GM18505 (cell line): ENCODE results near the gene DISP3.

Source experiments
- ATAC-seq: cut with Tn5 transposase; IDR thresholded peaks from one replicate; pipeline ENCODE4 v1.9.1; 2021; ENCODE audit not compliant: unreplicated experiment
- POLR2A ChIP-seq: IDR thresholded peaks from 4 replicates; pipeline ENCODE4 v1.6.1; 2011; ENCODE audit warnings: borderline replicate concordance; ENCODE audit not compliant: insufficient read depth, insufficient read length; ENCODE audit errors: extremely low read depth

DISP3 gene

DNA sequence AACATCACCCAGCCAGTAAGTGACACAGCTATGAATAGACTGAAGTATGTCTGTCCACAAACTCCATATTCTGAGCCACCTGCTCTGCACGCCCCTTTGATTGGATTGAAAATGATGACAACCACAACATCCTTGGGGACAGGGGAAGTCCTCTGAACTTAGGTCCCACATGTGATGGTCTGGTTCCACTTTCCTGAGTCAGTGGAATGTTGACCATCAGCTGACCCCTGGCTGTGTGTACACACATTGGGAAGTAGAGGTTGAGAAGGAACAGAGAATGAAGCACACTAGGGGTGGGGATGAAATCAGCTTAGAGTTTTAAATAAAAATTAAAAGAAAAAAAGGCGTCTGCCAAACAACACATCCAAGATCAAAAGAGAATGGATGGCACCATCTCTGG is 8.0 kb upstream of the DISP3 start:
- TF ChIP-seq POLR2A, result no peak
- ATAC-seq, result no peak

DNA sequence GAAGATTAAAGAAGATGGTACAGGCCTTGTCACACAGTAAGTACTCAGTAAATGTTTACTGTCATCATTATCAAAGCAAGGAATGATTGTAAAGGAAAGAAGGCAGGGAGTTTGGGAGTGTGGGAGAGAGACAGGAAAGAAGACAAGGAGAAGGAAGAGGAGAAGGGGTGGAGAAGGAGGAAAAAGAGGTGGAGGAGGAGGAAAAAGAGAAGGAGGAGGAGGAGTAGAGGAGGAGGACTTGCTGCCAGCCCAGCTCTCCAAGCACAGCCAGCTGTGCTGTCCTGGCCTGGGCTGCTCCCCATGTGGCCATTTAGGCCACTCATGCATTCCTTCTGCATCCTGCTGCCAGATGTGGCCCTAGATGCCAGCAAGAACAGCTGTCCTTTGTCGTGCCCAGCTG is 7.5 kb upstream of the DISP3 start:
- ATAC-seq, result no peak
- no peak for TF ChIP-seq POLR2A

DNA sequence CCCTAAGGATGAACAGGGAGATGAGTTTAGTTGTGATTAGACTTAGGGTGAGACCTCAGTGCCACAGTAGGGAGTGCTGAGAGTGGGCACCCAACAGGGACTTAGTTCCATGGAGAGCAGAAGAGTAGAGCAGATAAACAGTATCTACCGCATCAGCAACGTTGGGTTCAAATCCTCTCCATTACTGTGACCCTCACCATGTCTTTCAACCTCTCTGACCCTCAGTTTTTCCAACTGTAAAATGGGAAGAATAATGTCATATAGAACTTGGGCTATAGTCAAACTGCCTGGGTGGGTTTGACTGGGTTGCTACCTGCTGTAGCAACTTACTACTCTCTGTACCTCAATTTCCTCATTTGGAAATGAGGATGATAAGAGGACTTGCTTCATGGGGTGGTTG is 6.7 kb upstream of the DISP3 start:
- TF ChIP-seq POLR2A, result no peak
- no peak for ATAC-seq

DNA sequence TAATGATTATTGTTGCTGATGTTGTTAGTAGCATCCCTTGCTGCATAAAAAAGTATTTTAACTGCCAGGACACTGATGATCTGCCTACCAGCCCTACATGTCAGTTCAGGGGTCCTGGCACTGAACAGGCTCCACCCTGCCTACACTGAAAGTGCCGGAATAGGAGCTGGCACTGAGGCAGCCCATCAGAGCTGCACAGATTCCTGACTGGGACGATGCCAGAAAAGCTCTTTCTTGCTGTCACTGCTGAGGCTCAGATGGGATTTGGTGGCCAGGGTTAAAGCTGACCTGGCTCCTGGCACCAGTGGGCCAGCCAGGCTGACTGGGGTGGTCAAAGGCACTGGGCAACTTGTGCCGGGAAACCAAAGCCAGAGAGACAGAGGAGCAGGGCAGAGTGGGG is 6.2 kb upstream of the DISP3 start:
- ATAC-seq, result no peak
- TF ChIP-seq POLR2A, result no peak

DNA sequence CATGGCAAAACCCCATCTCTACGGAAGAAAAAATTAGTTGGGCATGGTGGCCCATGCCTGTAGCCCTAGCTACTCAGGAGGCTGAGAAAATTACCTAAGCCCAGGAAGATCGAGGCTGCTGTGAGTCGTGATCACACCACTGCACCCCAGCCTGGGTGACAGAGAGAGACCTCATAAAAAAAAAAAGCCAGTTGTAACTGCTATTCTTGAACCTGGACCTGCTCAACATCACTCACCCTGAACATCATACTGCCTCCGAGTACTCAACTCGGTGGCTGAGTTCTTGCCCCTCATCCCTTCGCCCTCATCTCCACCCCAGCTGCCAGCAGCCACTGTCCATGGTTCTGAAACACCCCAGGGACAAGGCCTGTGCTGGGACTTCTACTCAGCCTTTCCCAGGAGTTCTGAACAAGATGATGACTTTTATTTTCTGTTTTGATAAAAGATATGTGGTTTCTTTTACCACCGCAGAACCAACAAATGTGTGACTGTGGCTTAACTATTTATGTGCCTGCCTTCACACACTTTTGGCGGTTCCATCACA is 5.4 kb upstream of the DISP3 start:
- TF ChIP-seq POLR2A, result no peak
- ATAC-seq, result no peak

DNA sequence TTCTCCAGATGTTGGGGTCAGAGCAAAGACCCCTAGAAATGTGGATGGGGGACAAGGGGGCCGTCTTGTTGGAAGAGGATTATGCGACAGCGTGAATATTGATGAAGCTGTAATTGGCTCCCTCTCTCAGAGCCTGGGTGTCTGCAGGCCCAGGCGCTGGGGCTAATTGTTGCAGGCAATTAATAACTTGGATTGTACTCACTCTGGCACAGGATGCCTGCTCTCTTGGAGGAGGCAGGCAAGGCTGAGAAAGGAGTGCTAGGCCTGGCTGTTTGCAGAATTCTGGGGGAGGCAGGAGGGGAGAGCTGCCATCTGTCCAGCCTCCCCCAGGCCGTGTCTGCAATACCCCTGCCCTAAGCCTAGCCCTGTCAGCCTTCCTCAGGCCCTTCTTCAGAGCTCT is 4.1 kb upstream of the DISP3 start:
- ATAC-seq, result no peak
- no peak for TF ChIP-seq POLR2A

DNA sequence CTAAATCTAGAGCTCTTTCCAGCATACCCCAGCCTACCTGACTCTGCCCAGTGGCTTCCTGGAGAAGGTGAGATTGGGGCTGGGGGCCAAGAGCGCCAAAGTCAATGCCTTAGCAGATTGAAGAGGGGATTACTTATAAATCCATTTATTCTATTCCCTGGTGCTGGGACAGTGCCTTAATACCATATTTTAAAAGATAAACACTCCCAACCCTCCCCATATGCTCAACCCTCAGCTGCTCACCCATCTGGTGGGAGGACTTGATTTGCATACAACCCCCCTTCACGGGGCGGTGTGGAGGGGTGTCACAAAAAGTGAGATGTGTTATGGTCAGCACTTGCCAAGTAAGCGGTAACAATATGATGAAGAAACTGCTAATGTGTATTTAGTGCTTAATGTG is 3.2 kb upstream of the DISP3 start:
- TF ChIP-seq POLR2A, result no peak
- ATAC-seq, result no peak

DNA sequence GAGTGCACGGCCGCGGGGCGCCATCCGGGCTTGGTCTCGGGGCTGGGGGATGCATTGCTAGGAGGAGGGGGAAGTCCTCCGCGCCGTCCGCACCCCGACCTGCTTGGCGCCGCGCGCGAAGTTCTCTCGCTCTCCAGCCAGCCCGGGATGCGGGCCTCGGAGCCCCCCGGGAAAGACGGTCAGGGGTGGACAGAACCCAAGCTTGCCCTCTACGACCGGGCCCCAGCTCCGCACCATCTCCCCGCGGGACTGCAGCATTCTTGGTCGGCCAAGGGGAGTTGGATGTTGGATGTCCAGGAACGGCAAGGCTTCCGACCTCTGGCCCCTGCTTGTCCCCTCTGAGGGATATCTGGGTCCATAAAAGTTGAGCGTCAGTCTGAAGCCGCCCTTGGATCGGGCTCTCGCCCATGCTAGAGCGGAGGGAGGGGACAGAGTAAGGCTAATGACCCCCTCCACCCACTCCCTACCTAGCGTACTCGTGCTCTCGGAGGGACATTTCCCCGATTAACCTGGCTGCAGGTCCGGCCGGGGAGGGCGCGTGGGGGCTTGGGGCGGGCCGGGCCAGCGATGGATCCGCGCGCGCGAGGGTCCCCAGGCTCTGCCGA is 522 bp downstream of the DISP3 start:
- no peak for ATAC-seq
- TF ChIP-seq POLR2A, result no peak

DNA sequence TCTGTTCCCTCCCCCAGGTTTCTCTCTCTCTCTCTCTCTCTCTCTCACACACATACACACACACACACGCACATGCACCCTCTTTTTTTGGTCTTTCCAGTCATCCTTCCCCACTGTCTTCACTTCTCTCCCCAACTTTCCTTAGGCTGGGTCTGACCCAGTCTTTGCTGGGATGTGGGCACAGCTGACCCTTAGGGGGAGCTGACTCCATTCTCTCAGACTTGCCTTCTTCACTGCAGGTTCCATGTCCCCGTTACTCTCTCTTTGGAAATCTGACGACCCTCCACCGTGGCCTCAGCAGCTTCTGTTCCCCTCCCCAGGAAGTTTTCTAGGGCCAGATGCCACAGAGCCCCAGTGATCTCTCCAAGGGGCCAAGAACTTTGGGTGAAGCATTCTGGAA is 2.1 kb downstream of the DISP3 start:
- TF ChIP-seq POLR2A, result no peak
- ATAC-seq, result no peak

DNA sequence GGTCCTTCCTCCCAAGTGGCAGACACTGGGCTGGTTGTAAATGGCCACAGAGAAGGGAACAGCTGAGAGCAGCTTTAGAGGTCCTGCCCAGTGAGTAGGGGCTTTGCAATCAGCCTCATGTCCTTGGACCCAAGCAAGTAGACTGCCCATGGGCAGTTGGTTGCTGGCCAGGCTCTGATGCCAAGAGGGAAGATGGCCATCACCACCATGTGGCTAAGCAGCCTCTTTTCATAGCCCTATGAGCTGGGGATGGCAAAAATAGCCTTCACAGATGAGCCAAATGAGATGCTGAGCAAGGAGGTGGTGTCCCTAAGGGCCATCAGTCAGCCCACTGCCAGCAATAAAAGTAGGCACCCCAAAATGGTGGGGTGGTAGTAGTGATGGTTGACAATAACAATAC is 3.2 kb downstream of the DISP3 start:
- ATAC-seq, result no peak
- TF ChIP-seq POLR2A, result no peak

DNA sequence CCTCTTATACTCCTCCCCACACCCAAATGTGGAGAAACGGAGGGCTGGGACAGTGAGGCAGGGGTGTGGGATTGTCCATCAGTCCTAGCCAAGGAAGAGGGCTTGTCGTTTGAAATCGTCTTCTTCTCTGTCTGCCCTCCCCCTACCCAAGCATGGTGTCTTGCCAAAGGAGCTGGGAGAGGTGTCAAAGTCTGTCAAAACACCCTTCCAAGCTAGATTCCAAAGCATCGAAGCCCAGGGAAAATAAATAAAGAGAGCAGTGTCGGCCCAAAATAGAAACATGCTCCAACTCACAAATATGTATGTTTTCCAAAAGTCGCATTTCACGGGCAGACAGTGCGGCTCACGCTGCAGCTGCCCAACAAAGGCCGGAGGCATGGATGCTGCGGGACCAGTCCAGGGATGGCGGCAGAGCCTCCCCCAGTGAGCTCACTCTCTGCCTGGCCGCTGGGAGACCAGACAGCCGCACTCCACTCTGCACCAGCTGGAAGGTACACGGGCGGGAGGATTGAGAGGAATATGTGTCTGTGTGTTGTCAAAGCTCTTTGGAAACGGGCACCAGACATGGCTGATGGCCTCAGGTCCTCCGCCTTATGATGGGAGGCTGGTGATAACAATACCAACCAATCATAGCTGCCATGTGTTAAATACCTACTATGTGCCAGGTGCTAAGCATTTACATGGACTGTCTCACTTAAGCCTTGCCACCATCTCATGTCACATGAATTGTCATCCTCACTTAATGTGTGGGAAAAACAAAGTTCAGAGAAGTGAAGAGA is 3.9 kb downstream of the DISP3 start:
- TF ChIP-seq POLR2A, result no peak
- no peak for ATAC-seq

DNA sequence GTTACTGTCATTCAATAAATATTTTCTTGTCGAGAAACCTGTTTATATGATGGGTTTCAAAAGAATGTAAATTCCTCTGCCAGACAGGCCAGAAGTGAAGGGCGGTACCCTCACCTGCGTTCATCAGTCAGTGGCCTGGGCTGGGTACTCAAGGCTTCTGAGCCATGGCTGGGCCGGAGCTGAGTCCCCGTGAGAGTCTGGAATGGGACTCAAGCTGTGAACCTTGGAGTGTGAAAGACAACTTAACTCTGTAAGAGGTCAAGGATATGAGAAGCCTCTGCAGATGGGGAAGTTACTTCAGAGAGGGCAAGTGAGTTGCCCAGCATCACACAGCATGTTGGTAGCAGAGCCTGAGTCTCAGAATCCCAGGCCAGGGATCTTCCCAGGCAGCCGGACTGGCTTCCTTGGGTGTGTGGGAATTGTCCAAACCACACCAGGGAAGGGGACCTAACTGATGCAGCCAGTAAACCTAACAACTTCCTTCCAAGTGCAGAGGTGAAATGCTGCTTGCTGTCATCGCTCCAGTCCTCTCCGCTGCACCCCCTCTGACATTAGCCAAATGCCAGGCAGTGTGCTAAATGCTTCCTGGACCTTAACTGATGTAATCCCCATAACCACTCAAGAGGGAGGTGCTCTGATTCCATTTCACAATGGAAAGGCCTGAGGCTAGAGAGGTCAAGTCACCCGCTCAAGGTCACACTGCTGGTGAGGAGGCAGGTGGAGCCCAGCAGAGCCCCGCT is 4.8 kb downstream of the DISP3 start:
- TF ChIP-seq POLR2A, result no peak
- ATAC-seq, result no peak

DNA sequence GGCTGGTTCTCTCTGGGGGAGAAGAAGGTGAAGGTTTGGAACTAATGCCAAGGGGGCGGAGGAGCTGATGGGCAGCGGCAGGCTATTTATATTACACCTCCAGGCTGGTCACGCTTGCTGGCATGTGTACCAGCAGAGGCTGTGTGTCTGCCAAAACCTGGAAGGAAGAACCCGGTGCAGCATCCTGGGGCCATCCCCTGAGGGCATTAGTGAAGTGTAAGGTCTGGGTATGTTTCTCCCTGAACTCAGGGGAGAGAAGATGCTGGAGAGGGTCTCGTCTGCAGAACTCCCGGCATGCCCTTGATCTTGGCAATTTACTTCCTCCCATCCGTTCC is 5.3 kb downstream of the DISP3 start:
- no peak for ATAC-seq
- no peak for TF ChIP-seq POLR2A

DNA sequence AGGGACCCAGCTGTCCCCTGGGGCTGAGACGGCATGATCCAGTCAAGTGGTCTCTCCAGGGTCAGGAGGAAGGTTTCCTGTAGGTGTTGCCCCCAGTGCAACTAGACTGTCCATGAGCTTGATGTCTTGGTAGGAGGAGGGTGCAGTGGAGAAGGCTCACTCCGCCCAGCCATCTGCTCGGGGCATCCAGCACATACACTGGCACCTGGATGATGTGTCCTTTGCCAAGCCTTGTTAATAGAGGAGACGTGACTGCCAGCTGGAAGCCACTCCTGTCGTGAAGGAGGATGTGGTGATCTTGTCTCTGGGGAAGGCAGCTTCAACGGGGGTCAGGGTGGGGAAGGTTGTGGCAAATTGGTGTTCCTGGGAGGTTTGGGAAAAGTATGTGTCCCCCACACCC is 6.2 kb downstream of the DISP3 start:
- ATAC-seq, result no peak
- no peak for TF ChIP-seq POLR2A
